ENCODE measurements around the gene RETREG1. TPM values are rescaled to one million over a fixed set of nuclear protein-coding genes. Genes with fewer than 3 reads are reported as not detected.

RETREG1 gene
- total and polyA plus RNA-seq, 2 experiments from 2014 or later, result 2.3 to 3.6 TPM

GRCh38 chr5:16483361-16483760 lies 133.4 kb downstream of the RETREG1 start:
- Histone ChIP-seq H3K36me3 (ENCODE audit: insufficient read depth) (no peaks in the 10 kb centered on the region), H3K79me2 (replicated peaks; ENCODE audit: insufficient read depth) (no peaks in the 10 kb centered on the region), H3K27ac (ENCODE audit: low read depth) (no peak overlapping the region), H4K20me1 (replicated peaks; ENCODE audit: insufficient read depth) (no peaks in the 10 kb centered on the region), H3K9me2 (ENCODE audit: insufficient read depth) (no peaks in the 10 kb centered on the region), H3K4me1 (ENCODE audit: insufficient read depth) (no peaks in the 10 kb centered on the region), H3K4me2 (no peak overlapping the region), H2AFZ (no peak overlapping the region), H3K4me3 (no peak overlapping the region), H3F3A (replicated peaks; ENCODE audit: low read depth) (no peaks in the 10 kb centered on the region), H3K27me3 (ENCODE audit: insufficient read depth) (no peaks in the 10 kb centered on the region)
- H3K36me3 Mint-ChIP-seq (ENCODE audit: low read depth), result no peaks in the 10 kb centered on the region
- DNase-seq (ENCODE audit: low spot score), result no peak
- no peak for ATAC-seq
- H3K9me3 Mint-ChIP-seq, result no peaks in the 10 kb centered on the region; the same call in 2 of the 3 replicates
- no peak overlapping the region for H3K27ac Mint-ChIP-seq
- TF ChIP-seq ETS1 (IDR thresholded peaks at IDR 0.05) (no peak), ZNF114 (CRISPR knock-in tag; IDR thresholded peaks at IDR 0.05) (no peak), POLR2AphosphoS5 (IDR thresholded peaks at IDR 0.05; ENCODE audit: low read depth) (no peak), CTCF (conservative IDR thresholded peaks at IDR 0.05; ENCODE audit: low read depth in 2 of 2) (no peak), EZH2 (IDR thresholded peaks at IDR 0.05; ENCODE audit: low read depth, unreplicated experiment) (no peak), EZH2phosphoT487 (IDR thresholded peaks at IDR 0.05; ENCODE audit: unreplicated experiment) (no peak), STAT1 (IDR thresholded peaks at IDR 0.05; ENCODE audit: unreplicated experiment) (no peak), JUNB (IDR thresholded peaks at IDR 0.05; ENCODE audit: unreplicated experiment) (no peak), ZNF331 (CRISPR knock-in tag; IDR thresholded peaks at IDR 0.05; ENCODE audit: low read depth) (no peak), REST (IDR thresholded peaks at IDR 0.05; ENCODE audit: unreplicated experiment) (no peak), NANOG (IDR thresholded peaks at IDR 0.05; ENCODE audit: borderline replicate concordance) (no peak), CREB1 (CRISPR knock-in tag; IDR thresholded peaks at IDR 0.05; ENCODE audit: low read depth) (no peak), ZNF462 (CRISPR knock-in tag; IDR thresholded peaks at IDR 0.05) (no peak)
- H3K27me3 Mint-ChIP-seq (ENCODE audit: insufficient read depth, low read depth, poor library complexity), result peaks cover 1% of the 10 kb centered on the region
- H3K4me3 Mint-ChIP-seq, result no peak overlapping the region
- no peaks in the 10 kb centered on the region for H3K4me1 Mint-ChIP-seq

All from GM23338 (cell line).